Amniotic epithelial cell (primary cell): ENCODE data around the gene STAT6.

Experiments
- DNase-seq: peaks from one replicate; pipeline ENCODE4 v3.0.0-alpha.2; 2010; ENCODE audit warnings: low read depth

Gene STAT6

DNA sequence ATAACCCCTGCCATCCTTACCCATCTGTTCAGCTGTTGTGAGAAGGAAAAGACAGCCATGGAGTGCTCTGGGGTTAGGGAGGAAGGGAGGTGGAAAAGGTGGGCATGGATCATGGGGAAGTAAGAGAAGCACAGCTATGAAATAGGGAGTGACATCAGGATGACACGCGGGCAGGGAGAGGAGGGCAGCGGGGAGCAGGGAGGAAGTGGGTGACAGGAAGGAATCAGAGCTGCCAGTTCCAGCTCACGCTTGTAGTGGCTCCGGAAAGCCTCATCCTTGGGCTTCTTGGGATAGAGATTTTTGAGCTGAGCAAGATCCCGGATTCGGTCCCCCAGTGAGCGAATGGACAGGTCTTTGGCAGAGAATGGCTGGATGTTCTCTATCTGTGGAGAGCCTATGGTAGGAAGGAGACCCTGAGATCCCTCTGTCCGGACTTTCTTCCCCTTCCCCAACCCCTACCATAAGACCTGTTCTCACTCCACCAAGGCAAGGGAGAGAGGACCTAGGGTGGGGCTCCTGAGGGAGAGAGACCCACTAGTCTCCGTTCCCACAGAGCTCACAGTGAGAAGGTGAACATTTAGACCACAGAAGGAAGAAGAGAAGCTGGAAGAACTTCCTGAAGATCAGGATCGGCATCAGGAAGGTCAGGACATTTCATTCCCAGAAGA lies 12.0 kb downstream of the STAT6 start:
- no peak for DNase-seq

- DNase-seq: no peak
Observed at GRCh38 chr12:57098546-57098945, 12.6 kb downstream of the STAT6 start.

GRCh38 chr12:57097554-57097835 lies 13.7 kb downstream of the STAT6 start:
- DNase-seq: no peak

- no peak for DNase-seq
Observed at GRCh38 chr12:57096748-57097553, 14.2 kb downstream of the STAT6 start.

DNA sequence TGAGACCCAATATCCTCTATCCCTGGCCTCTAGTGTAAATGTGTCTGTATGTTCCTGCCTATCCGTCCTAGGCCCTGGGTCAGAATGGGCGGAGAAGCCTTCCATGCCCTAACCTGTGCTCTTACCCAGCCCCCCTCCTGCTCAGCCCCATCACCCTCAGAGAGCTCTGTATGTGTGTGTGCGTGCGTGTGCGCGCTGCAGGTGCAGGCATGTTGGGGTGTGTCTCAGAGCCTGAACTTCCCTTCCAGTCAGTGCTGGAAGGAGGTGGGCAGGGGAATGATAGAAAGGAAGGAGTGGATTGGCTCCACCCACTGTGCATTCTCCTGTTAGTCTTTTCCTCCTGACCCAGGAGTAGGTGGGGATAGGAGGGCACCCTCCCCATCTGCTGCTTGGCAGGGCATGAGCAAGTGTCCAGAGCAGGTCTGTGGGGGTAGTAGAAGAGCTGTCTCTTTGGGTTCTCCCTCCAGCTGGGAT lies 15.0 kb downstream of the STAT6 start:
- DNase-seq: peak; percentile 48

GRCh38 chr12:57095440-57095839 lies 15.7 kb downstream of the STAT6 start:
- DNase-seq: no peak

- no peak for DNase-seq
Observed at GRCh38 chr12:57094208-57095160, 16.7 kb downstream of the STAT6 start.

GRCh38 chr12:57093415-57094207 lies 17.6 kb downstream of the STAT6 start:
- DNase-seq: peak; percentile 83

- no peak for DNase-seq
Observed at GRCh38 chr12:57092876-57093414, 18.2 kb downstream of the STAT6 start.

DNA sequence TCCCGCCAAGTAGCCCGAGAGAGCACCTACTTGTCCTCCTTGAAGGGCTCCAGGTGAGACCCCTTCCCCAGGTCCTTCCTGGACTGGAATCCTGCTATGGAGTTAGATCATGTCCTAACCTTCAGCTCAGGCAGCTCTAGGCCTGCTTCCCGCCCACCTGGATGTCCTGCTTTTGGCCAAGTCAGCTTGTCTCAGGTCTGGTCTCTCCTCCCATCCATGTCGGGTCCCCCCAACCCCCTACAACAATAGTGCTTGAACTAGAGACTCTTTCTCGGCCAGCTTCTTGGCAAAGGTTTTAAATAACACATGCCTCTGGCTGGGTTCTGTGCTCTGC lies 18.7 kb downstream of the STAT6 start:
- no peak for DNase-seq

DNA sequence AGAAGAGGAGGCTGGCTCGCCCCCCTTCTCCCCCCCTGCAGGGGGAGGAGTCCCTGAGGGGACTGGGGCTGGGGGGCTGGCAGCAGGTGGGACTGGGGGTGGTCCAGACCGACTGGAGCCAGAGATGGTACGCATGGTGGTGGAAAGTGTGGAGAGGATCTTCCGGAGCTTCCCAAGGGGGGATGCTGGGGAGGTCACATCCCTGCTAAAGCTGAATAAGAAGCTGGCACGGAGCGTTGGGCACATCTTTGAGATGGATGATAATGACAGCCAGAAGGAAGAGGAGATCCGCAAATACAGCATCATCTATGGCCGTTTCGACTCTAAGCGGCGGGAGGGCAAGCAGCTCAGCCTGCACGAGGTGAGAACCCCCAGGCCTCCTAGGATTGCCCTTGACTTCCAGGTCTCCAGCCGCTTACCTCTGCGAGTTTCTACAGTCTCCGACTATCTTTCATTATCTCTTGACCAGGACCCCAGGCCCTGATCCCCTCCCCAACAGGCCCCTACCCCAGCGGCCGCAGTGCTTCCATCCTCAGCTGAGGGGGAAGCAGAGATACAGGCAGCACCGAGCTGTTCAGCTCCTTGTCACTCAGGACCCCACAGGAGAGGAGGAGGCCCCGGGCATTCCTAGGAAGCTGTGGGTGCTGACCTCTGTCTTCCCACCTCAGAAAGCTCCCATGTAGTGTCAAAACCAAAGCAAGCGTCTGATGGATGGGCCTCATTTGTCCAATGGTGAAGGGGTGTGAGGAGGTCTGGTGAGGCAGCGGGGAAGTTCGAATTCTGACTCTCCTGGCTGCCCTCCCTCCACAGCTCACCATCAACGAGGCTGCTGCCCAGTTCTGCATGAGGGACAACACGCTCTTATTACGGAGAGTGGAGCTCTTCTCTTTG lies 19.3 kb downstream of the STAT6 start:
- no peak for DNase-seq

GRCh38 chr12:57090924-57091637 lies 20.1 kb downstream of the STAT6 start:
- no peak for DNase-seq

GRCh38 chr12:57090490-57090889 lies 20.7 kb downstream of the STAT6 start:
- DNase-seq: no peak

DNA sequence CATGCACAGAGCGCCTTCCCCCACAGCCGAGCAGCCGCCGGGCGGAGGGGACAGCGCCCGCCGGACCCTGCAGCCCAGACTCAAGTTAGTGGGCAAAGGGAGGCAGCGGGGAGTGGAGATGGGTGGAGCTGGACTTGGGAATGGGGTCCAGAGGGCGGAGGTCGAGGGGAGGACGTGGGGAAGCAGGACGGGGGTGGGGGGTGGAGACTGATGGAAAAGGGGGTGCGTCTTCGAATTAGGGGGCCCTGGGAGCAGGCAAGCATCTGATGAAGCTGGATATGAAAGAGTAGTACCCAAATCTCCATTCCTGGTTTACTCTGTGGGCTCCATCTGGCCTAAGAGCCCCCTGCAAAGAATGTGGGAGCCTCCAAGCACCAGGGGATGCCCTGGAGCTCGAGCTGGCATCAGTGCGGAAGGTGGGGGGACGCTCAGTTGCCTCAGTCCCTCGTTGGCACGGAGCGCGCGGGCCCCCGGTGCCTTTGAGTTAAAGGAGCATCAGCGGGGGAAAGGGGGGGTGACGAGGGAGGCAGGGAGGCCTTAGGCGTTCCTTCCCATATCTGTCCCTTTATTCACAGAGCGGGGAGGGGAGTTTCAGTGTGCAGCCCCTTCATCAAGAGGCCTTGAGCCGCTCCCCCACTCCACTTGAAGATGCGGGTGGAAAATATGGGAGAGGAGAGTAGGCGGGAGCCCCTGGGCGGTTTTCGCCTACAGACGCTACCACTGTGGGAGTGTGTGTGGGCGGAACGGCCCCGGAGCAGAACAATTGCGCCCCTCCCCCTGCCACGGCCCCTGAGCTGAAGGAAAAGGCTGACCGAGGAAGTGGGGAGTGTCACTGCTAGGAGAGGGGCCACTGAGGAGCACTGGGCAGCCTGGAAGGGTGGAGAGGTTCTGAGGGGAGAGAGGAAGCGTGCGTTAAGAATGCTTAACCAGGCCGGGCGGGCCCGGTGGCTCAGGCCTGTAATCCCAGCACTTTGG lies 21.6 kb downstream of the STAT6 start:
- peak; percentile 67 for DNase-seq

- peak; percentile 97 for DNase-seq
Observed at GRCh38 chr12:57088354-57089270, 22.6 kb downstream of the STAT6 start, which contains the start of gene NAB2. Gene NAB2 (plus strand): TSS chr12:57089114. CDS start chr12:57089272, 158 bp downstream.

GRCh38 chr12:57087691-57088353 lies 23.3 kb downstream of the STAT6 start:
- DNase-seq: peak; percentile 96
